B cell (primary cell): ENCODE measurements around the gene ULK1. TPM values are rescaled to one million over a fixed set of nuclear protein-coding genes. Genes with fewer than 3 reads are reported as not detected.

Experiments
- ATAC-seq: fragments of 200-7000 bp; cut with Tn5 transposase; one replicate; pipeline ENCODE4 v1.10.0; 2021; ENCODE audit warnings: low read depth, mild to moderate bottlenecking, moderate number of reproducible peaks, moderate library complexity
- CTCF ChIA-PET: fragments of 350-600 bp; sonication (Branson Sonifier 250); formaldehyde crosslinking; loops from one replicate; lab custom pipeline; 2021; ENCODE audit warnings: antibody characterized with exemption, inconsistent platforms; lab: Charles Lee
- POLR2A ChIA-PET: fragments of 350-600 bp; sonication (Branson Sonifier 250); formaldehyde crosslinking; loops from one replicate; lab custom pipeline; 2021; ENCODE audit warnings: antibody characterized with exemption; lab: Charles Lee
- DNase-seq: peaks from one replicate; pipeline ENCODE4 v3.0.0; 2013
- H2AFZ ChIP-seq: 2 replicates; pipeline ENCODE4 v1.6.1; 2012; ENCODE audit warnings: mild to moderate bottlenecking, low read depth, low read length; ENCODE audit not compliant: insufficient read depth, poor library complexity, severe bottlenecking
- H3K27ac ChIP-seq, 2 donors: 1 replicate in 1 of 2; 2 replicates in 1 of 2; pipeline ENCODE4 v1.5.1; 2012 to 2013; ENCODE audit warnings: low read length in 2 of 2, mild to moderate bottlenecking in 2 of 2, moderate library complexity in 1 of 2
- H3K27me3 ChIP-seq, 4 experiments: fragments of 200-600 bp in 1 of 4; sonication (generic) in 1 of 4; replicated peaks in 1 of 4; 1 replicate in 2 of 4; 2 replicates in 2 of 4; pipeline versions ENCODE4 v1.6.1 to v1.7.0; 2013 to 2016; ENCODE audit warnings: low read length in 3 of 4, mild to moderate bottlenecking in 2 of 4, mixed read lengths in 1 of 4, moderate library complexity in 1 of 4; ENCODE audit not compliant: insufficient read depth in 4 of 4, control insufficient read depth in 3 of 4; ENCODE audit errors: control extremely low read depth in 1 of 4
- H3K36me3 ChIP-seq, 2 experiments: replicated peaks in 1 of 2; 1 replicate in 1 of 2; 2 replicates in 1 of 2; pipeline versions ENCODE4 v1.6.1 to v1.7.1; 2013; ENCODE audit warnings: low read length in 1 of 2; ENCODE audit not compliant: insufficient read depth in 2 of 2, control insufficient read depth in 1 of 2; ENCODE audit errors: control extremely low read depth in 1 of 2, extremely low read depth in 1 of 2
- H3K4me1 ChIP-seq, 2 donors: fragments of 200-600 bp in 1 of 2; sonication (generic) in 1 of 2; 1 replicate in 1 of 2; 2 replicates in 1 of 2; pipeline versions ENCODE4 v1.5.1 to v1.6.1; 2013 to 2017; ENCODE audit warnings: low read length in 2 of 2; ENCODE audit not compliant: control insufficient read depth in 2 of 2, insufficient read depth in 2 of 2
- H3K4me2 ChIP-seq: replicated peaks from 2 replicates; pipeline ENCODE3; 2012; ENCODE audit warnings: mild to moderate bottlenecking, low read depth, low read length; ENCODE audit not compliant: poor library complexity, severe bottlenecking
- H3K4me3 ChIP-seq, 5 experiments: fragments of 200-600 bp in 1 of 5; sonication (generic) in 1 of 5; 1 replicate in 3 of 5; 2 replicates in 2 of 5; pipeline versions ENCODE4 v1.5.1 to v1.7.0; 2011 to 2016; ENCODE audit warnings: low read length in 4 of 5, mild to moderate bottlenecking in 4 of 5, low read depth in 2 of 5, control low read depth in 1 of 5, moderate library complexity in 1 of 5; ENCODE audit not compliant: insufficient read depth in 1 of 5; ENCODE audit errors: control extremely low read depth in 1 of 5, extremely low read depth in 1 of 5
- H3K79me2 ChIP-seq: fragments of 200-600 bp; sonication (generic); one replicate; pipeline ENCODE4 v1.6.0; 2016; ENCODE audit warnings: low read length; ENCODE audit not compliant: control insufficient read depth, insufficient read depth
- H3K9ac ChIP-seq: fragments of 200-600 bp; sonication (generic); 2 replicates; pipeline ENCODE4 v1.6.1; 2017; ENCODE audit warnings: mild to moderate bottlenecking, low read length, moderate library complexity
- H3K9me3 ChIP-seq, 3 donors: one replicate each; pipeline versions ENCODE4 v1.6.1 to v1.7.1; 2013; ENCODE audit warnings: low read length in 2 of 3; ENCODE audit not compliant: control insufficient read depth in 2 of 3, insufficient read depth in 1 of 3; ENCODE audit errors: control extremely low read depth in 1 of 3
- H4K20me1 ChIP-seq: 2 replicates; pipeline ENCODE4 v1.6.0; 2012; ENCODE audit warnings: mild to moderate bottlenecking, low read length; ENCODE audit not compliant: insufficient read depth, control insufficient read depth, poor library complexity, severe bottlenecking
- H3K27ac Mint-ChIP-seq: one replicate; pipeline ENCODE4 v1.8.0; 2021; ENCODE audit warnings: mixed read lengths
- H3K27me3 Mint-ChIP-seq: one replicate; pipeline ENCODE4 v1.8.0; 2021; ENCODE audit warnings: mixed read lengths
- H3K4me1 Mint-ChIP-seq: one replicate; pipeline ENCODE4 v1.8.0; 2021; ENCODE audit warnings: mixed read lengths
- H3K4me3 Mint-ChIP-seq: one replicate; pipeline ENCODE4 v1.8.0; 2021; ENCODE audit warnings: mixed read lengths
- H3K9me3 Mint-ChIP-seq: one replicate; pipeline ENCODE4 v1.8.0; 2022; ENCODE audit warnings: mixed read lengths; ENCODE audit not compliant: insufficient read depth
- EZH2 ChIP-seq: IDR thresholded peaks from 2 replicates; pipeline ENCODE4 v1.6.1; 2012; ENCODE audit warnings: borderline replicate concordance, low read depth, mild to moderate bottlenecking, moderate library complexity, low read length; ENCODE audit not compliant: insufficient read depth, poor library complexity, severe bottlenecking
- WGBS: methylation state at CpG from one replicate; pipeline ENCODE4 v1.1.5; 2013; ENCODE audit warnings: missing lambda C conversion rate; ENCODE audit not compliant: insufficient coverage; 5-methylcytosine and 5-hydroxymethylcytosine counted together
- intact Hi-C: fragments of 100-400 bp; cut with micrococcal nuclease; formaldehyde crosslinking; loops from one replicate; pipeline ENCODE4 v1.10.0; 2022
- polyA plus RNA-seq: library from polyadenylated mRNA; depleted of rRNA; stranded (reverse); fragments of >200 nt; gene quantifications from 2 replicates; pipeline ENCODE4 v1.2.3, GENCODE V29; 2012
- total RNA-seq, 2 donors: library from RNA; stranded (reverse); fragments of 120-200 nt in 1 of 2; gene quantifications; 1 replicate in 1 of 2; 2 replicates in 1 of 2; pipeline versions ENCODE4 v1.2.3 to v1.2.4, GENCODE V29; 2013 to 2022
- TF ChIP-seq, protein P1 (sequence below): fragments of 200-600 bp; IDR thresholded peaks from one replicate; pipeline ENCODE4 v1.8.0; 2022; ENCODE audit warnings: antibody characterized with exemption, mild to moderate bottlenecking

The ULK1 gene
- total and polyA plus RNA-seq, 2 donors (not counting 1 experiment from before 2014, with no cell fraction given), result 38.9 to 59.5 TPM

GRCh38 chr12:131949431-131950181 is 55.2 kb downstream of the ULK1 start, which contains the start of gene EP400:
Gene EP400, plus strand, starts transcription at chr12:131949942. Its CDS starts 10,678 bp downstream, at chr12:131960620.
- peak within 1 kb of the TSS; percentile 82 for H2AFZ ChIP-seq
- H3K4me1 ChIP-seq, result peaks cover 8 to 26% of the 10 kb centered on the region in 2 donors
- POLR2A ChIA-PET, result interaction anchor here (0.6 to 1.2 kb wide), 4 partner anchors 19 to 184 kb away, joined by 3 to 5 read pairs (median 4); partner anchors contain the start of gene PUS1
- H3K27ac ChIP-seq, result peak within 1 kb of the TSS; percentile 29 to 80
- no peaks in the 10 kb centered on the region for H3K27me3 Mint-ChIP-seq
- no peaks in the 10 kb centered on the region for H3K9me3 Mint-ChIP-seq
- H3K36me3 ChIP-seq, result peaks cover 0 to 3% of the 10 kb centered on the region in 2 experiments
- WGBS, result 2% methylated on average over 97 of the region's 97 CpGs
- H3K9ac ChIP-seq, result peak within 1 kb of the TSS; percentile 90
- peaks cover 26% of the 10 kb centered on the region for H3K4me1 Mint-ChIP-seq
- no peak for TF ChIP-seq EZH2
- TF ChIP-seq, protein P1, sequence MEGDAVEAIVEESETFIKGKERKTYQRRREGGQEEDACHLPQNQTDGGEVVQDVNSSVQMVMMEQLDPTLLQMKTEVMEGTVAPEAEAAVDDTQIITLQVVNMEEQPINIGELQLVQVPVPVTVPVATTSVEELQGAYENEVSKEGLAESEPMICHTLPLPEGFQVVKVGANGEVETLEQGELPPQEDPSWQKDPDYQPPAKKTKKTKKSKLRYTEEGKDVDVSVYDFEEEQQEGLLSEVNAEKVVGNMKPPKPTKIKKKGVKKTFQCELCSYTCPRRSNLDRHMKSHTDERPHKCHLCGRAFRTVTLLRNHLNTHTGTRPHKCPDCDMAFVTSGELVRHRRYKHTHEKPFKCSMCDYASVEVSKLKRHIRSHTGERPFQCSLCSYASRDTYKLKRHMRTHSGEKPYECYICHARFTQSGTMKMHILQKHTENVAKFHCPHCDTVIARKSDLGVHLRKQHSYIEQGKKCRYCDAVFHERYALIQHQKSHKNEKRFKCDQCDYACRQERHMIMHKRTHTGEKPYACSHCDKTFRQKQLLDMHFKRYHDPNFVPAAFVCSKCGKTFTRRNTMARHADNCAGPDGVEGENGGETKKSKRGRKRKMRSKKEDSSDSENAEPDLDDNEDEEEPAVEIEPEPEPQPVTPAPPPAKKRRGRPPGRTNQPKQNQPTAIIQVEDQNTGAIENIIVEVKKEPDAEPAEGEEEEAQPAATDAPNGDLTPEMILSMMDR, result peak; percentile 65
- peak within 1 kb of the TSS; percentile 50 to 89 (median 72) for H3K4me3 ChIP-seq
- peak within 1 kb of the TSS; percentile 92 for H3K4me3 Mint-ChIP-seq
- peaks cover 41% of the 10 kb centered on the region for H4K20me1 ChIP-seq
- CTCF ChIA-PET, result interaction anchor here (0.6 to 2.4 kb wide), 9 partner anchors 12 to 184 kb away, joined by 3 to 8 read pairs (median 3); no protein-coding TSS in a partner anchor
- peak; percentile 96 for DNase-seq
- peak within 1 kb of the TSS; percentile 90 for H3K27ac Mint-ChIP-seq
- intact Hi-C loops, result loop anchor here (1.0 to 5.0 kb wide), 9 partner anchors 20 to 238 kb away; partner anchors contain the start of genes MMP17, PUS1, SFSWAP and ULK1
- H3K9me3 ChIP-seq, result peaks cover 0 to 4% (median 0%) of the 10 kb centered on the region in 3 donors
- peak within 1 kb of the TSS; percentile 99 for H3K4me2 ChIP-seq
- peak; percentile 97 for ATAC-seq
- H3K79me2 ChIP-seq, result peaks cover 43% of the 10 kb centered on the region
- H3K27me3 ChIP-seq, result no peaks in the 10 kb centered on the region
